Astrocyte (in vitro differentiated cells and primary cell): ENCODE measurements around the gene PACS2. TPM values are rescaled to one million over a fixed set of nuclear protein-coding genes. Genes with fewer than 3 reads are reported as not detected.

Experiments
- DNase-seq: peaks from one replicate; pipeline ENCODE4 v3.0.0-alpha.2; 2010; ENCODE audit warnings: low read depth
- FAIRE-seq: peaks from 2 replicates; lab custom pipeline; 2011; peaks lifted over from hg19 to GRCh38; lab: Jason Lieb, UNC
- H2AFZ ChIP-seq: 2 replicates; pipeline ENCODE4 v1.6.0; 2012; ENCODE audit warnings: low read depth, low read length, inconsistent platforms
- H3K27ac ChIP-seq: 2 replicates; pipeline ENCODE4 v1.5.1; 2011; ENCODE audit warnings: low read depth, low read length, inconsistent platforms
- H3K27me3 ChIP-seq: 2 replicates; pipeline ENCODE4 v1.6.0; 2011; ENCODE audit warnings: low read length, inconsistent platforms; ENCODE audit not compliant: insufficient read depth
- H3K36me3 ChIP-seq: 2 replicates; pipeline ENCODE4 v1.5.1; 2011; ENCODE audit warnings: low read length, inconsistent platforms; ENCODE audit not compliant: insufficient read depth
- H3K4me1 ChIP-seq: 2 replicates; pipeline ENCODE4 v1.5.1; 2011; ENCODE audit warnings: low read length, inconsistent platforms; ENCODE audit not compliant: insufficient read depth
- H3K4me2 ChIP-seq: 2 replicates; pipeline ENCODE4 v1.6.0; 2012; ENCODE audit warnings: low read length, inconsistent platforms
- H3K4me3 ChIP-seq: 2 replicates; pipeline ENCODE4 v1.5.1; 2011; ENCODE audit warnings: low read depth, mild to moderate bottlenecking, low read length, inconsistent platforms; ENCODE audit not compliant: insufficient read depth
- H3K79me2 ChIP-seq: 2 replicates; pipeline ENCODE4 v1.6.0; 2012; ENCODE audit warnings: mild to moderate bottlenecking, low read length, inconsistent platforms; ENCODE audit not compliant: insufficient read depth
- H3K9ac ChIP-seq: 2 replicates; pipeline ENCODE4 v1.6.0; 2012; ENCODE audit warnings: mild to moderate bottlenecking, low read length, inconsistent platforms
- H3K9me3 ChIP-seq: 2 replicates; pipeline ENCODE4 v1.5.1; 2012; ENCODE audit warnings: low read depth, mild to moderate bottlenecking, low read length, inconsistent platforms; ENCODE audit not compliant: insufficient read depth
- H4K20me1 ChIP-seq: 2 replicates; pipeline ENCODE4 v1.6.0; 2012; ENCODE audit warnings: low read length, inconsistent platforms; ENCODE audit not compliant: insufficient read depth
- H3K27ac Mint-ChIP-seq: one replicate; pipeline ENCODE4 v1.8.0; 2021; ENCODE audit warnings: mild to moderate bottlenecking, mixed read lengths; ENCODE audit not compliant: unreplicated experiment
- H3K27me3 Mint-ChIP-seq: one replicate; pipeline ENCODE4 v1.8.0; 2021; ENCODE audit warnings: low read depth, mixed read lengths; ENCODE audit not compliant: unreplicated experiment
- H3K36me3 Mint-ChIP-seq: one replicate; pipeline ENCODE4 v1.8.0; 2021; ENCODE audit warnings: low read depth, mixed read lengths; ENCODE audit not compliant: unreplicated experiment
- H3K4me1 Mint-ChIP-seq: one replicate; pipeline ENCODE4 v1.8.0; 2021; ENCODE audit warnings: low read depth, mixed read lengths; ENCODE audit not compliant: unreplicated experiment
- H3K4me3 Mint-ChIP-seq: one replicate; pipeline ENCODE4 v1.8.0; 2021; ENCODE audit warnings: mild to moderate bottlenecking, moderate library complexity, mixed read lengths; ENCODE audit not compliant: unreplicated experiment
- H3K9me3 Mint-ChIP-seq: one replicate; pipeline ENCODE4 v1.8.0; 2021; ENCODE audit warnings: mild to moderate bottlenecking, mixed read lengths; ENCODE audit not compliant: unreplicated experiment
- EZH2 ChIP-seq: IDR thresholded peaks from 2 replicates; pipeline ENCODE4 v1.6.1; 2012; ENCODE audit warnings: mild to moderate bottlenecking, low read length, inconsistent platforms; ENCODE audit not compliant: insufficient read depth
- total RNA-seq: library from RNA; stranded (reverse); gene quantifications from 2 replicates; pipeline ENCODE4 v1.2.1, GENCODE V29; 2021
- TF ChIP-seq, protein P1 (sequence below): IDR thresholded peaks from 2 replicates; pipeline ENCODE4 v1.5.1; 2011; ENCODE audit warnings: low read depth, mild to moderate bottlenecking, inconsistent platforms, low read length, moderate library complexity; ENCODE audit not compliant: insufficient read depth

Gene PACS2
- total RNA-seq, 1 donor from 2014 or later, result 51.0 TPM

- H3K36me3 ChIP-seq, result no peaks in the 10 kb centered on the region
- no peak overlapping the region for H3K4me3 ChIP-seq
- DNase-seq (no peak), FAIRE-seq (no peak)
- peaks cover 21% of the 10 kb centered on the region for H3K4me1 ChIP-seq
- no peak overlapping the region for H2AFZ ChIP-seq
- peak overlapping the region; percentile 98 for H3K4me2 ChIP-seq
- no peak overlapping the region for H3K27ac ChIP-seq
- H3K4me3 Mint-ChIP-seq, result peak overlapping the region; percentile 92
- no peaks in the 10 kb centered on the region for H3K9me3 ChIP-seq
- H3K36me3 Mint-ChIP-seq, result peaks cover 8% of the 10 kb centered on the region
- H3K27ac Mint-ChIP-seq, result peak overlapping the region; percentile 47
- H4K20me1 ChIP-seq, result peaks cover 59% of the 10 kb centered on the region
- H3K79me2 ChIP-seq, result peaks cover 76% of the 10 kb centered on the region
- peaks cover 3% of the 10 kb centered on the region for H3K27me3 Mint-ChIP-seq
- peaks cover 6% of the 10 kb centered on the region for H3K4me1 Mint-ChIP-seq
- H3K9ac ChIP-seq, result peak overlapping the region; percentile 89
- no peak for TF ChIP-seq EZH2
- TF ChIP-seq, protein P1, sequence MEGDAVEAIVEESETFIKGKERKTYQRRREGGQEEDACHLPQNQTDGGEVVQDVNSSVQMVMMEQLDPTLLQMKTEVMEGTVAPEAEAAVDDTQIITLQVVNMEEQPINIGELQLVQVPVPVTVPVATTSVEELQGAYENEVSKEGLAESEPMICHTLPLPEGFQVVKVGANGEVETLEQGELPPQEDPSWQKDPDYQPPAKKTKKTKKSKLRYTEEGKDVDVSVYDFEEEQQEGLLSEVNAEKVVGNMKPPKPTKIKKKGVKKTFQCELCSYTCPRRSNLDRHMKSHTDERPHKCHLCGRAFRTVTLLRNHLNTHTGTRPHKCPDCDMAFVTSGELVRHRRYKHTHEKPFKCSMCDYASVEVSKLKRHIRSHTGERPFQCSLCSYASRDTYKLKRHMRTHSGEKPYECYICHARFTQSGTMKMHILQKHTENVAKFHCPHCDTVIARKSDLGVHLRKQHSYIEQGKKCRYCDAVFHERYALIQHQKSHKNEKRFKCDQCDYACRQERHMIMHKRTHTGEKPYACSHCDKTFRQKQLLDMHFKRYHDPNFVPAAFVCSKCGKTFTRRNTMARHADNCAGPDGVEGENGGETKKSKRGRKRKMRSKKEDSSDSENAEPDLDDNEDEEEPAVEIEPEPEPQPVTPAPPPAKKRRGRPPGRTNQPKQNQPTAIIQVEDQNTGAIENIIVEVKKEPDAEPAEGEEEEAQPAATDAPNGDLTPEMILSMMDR, result no peak
- no peaks in the 10 kb centered on the region for H3K27me3 ChIP-seq
- no peaks in the 10 kb centered on the region for H3K9me3 Mint-ChIP-seq
These were observed 107.4 kb downstream of the PACS2 start for GRCh38 chr14:105421723-105422615.

GRCh38 chr14:105422695-105423487, 108.3 kb downstream of the PACS2 start:
- peaks cover 85% of the 10 kb centered on the region for H3K79me2 ChIP-seq
- TF ChIP-seq, protein P1, result no peak
- no peak for TF ChIP-seq EZH2
- H2AFZ ChIP-seq, result no peak overlapping the region
- H3K9me3 ChIP-seq, result no peaks in the 10 kb centered on the region
- H3K9me3 Mint-ChIP-seq, result no peaks in the 10 kb centered on the region
- peaks cover 10% of the 10 kb centered on the region for H3K36me3 Mint-ChIP-seq
- peak overlapping the region; percentile 98 for H3K4me2 ChIP-seq
- H3K27me3 ChIP-seq, result no peaks in the 10 kb centered on the region
- no peaks in the 10 kb centered on the region for H3K36me3 ChIP-seq
- H3K4me3 Mint-ChIP-seq, result peak overlapping the region; percentile 57
- H3K27me3 Mint-ChIP-seq, result peaks cover 3% of the 10 kb centered on the region
- no peak overlapping the region for H3K27ac ChIP-seq
- H3K4me1 Mint-ChIP-seq, result peaks cover 6% of the 10 kb centered on the region
- peaks cover 68% of the 10 kb centered on the region for H4K20me1 ChIP-seq
- peaks cover 21% of the 10 kb centered on the region for H3K4me1 ChIP-seq
- H3K9ac ChIP-seq, result no peak overlapping the region
- DNase-seq (no peak), FAIRE-seq (no peak)
- H3K27ac Mint-ChIP-seq, result peak overlapping the region; percentile 18
- no peak overlapping the region for H3K4me3 ChIP-seq
